Hematopoietic multipotent progenitor cell treated with erythropoietin and hydrocortisone succinate and interleukin-3 and kit ligand, for 4 days (in vitro differentiated cells): Measurements from ENCODE around the gene FBXW4.
"Not testable (repeated sequence)": the region's sequence is repeated elsewhere in the genome, so short reads cannot be mapped to it uniquely, and the experiment has no call there.

Experiments used
- DNase-seq: peaks from one replicate; pipeline ENCODE4 v3.0.0-alpha.2; 2015

Gene FBXW4

DNA sequence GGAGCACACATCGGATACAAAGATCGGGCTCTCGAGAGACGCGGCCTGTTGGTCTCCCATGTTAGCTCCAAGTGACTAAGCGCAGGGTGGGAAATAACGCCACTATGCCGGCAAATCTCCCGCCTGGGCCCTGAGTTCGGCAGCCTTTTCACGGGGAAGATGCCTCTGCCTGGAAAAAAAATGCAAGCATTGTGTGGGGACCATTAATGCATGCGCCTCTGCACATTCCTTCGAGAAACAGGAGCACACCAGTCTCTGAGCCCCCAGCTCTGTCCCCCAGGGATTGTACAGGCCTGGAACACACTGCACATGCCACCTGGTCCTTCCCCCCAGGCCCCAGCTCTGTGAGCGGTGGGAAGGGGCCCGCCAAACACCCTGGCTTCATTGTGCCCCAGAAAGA is 44.1 kb downstream of the FBXW4 start:
- DNase-seq = no peak

DNA sequence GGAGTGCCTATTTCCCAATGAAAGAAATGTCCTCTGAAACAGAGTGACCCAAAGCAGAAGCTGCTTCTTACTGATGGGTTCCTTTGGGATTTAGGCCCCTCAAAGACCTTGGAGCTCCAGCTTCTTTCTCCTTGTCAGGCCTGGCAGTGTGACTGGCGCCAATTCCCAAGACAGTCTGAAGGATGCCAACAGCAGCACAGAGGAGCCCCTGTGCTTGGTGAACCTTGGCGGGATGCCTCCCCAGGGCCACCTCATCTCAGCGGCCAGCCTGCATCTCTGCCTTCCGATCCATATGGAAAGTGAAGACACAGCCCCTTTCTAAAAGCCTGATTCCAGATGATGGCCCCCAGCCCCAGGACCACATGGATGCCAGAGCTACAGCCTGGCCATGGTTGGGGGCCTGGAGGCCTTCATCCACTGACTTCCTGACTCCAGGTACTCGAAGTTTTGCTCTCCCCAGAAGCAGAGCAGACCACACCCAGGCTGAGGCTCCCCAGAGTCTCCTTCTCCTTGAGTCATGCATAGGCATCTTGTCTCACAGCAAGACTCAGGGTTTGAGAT is 45.4 kb downstream of the FBXW4 start:
- DNase-seq = peak; percentile 5

DNA sequence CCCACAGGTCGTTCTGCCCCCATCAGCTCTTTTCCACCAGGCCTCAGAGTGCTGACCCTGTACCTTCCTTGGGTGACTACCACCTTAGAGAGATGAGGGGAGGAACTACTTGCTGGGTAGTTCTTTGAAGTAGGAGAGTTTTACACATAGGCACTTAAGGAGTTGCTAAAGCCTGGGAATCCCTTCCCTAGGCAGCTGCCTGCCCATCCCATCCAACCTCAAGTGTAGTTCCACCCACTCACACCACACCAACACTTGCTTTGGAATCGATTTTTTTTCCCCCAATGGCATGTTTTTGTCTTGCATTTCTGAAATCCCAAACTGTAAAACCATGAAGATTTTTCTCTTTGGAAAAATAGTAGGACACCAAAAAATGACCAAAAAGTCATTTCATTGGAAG is 47.7 kb downstream of the FBXW4 start:
- DNase-seq = no peak

DNA sequence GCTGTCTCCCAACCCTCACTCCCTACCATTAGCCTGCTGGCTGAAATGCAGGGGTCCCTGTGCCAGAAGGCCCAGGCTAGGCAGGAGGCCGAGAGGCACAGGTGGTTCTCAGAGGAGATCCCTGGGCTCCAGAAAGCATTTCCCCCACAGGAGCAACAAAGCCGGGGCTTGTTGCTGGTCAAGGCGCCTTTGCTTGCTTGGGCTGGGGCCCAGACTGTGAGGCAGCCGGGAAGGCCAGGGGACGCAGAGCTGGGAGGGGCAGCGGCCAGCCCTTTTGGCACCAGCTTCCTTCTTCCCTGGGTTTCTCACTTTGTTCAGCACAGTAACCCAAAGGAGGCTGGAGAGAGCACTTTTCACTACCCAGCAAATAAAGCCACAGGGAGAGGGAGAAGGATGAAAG is 48.6 kb downstream of the FBXW4 start:
- no peak for DNase-seq

DNA sequence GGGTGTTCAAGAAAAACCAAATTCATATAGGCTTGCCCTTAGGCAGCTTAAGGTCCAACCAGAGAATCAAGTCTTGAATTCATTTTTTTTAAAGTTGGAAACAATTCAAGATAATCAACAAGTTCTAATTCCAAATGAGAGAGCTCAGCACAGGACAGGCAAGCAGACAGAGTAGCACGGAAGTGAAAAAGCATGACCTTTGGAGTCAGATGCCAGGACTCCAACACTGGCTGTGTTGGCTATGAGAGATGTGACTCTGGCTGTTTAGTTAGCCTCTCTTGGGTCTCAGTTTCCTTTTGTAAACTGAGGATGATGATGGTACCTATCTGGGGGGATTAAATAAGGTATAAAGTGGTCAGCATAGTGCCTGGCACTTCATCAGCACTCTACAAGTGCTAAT is 49.3 kb downstream of the FBXW4 start:
- DNase-seq = no peak

DNA sequence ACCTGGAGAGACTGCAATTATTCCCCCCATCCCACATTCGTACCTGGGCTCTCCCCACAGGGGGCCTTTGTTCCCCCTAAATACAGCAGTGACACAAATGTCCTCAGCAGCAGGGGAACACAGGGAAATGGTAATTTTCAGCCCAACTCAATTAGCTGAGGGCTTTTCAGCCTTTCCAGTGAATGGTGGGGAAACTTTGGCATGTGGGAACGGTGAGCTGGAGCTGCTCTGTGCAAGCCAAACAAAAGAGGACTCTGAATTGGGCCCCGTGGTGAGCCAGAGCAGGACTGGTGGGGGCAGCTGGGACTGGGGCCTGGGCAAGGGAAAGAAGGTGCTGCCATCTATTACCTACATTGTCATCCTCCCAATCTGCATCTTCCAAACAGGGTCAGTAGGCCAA is 51.0 kb downstream of the FBXW4 start:
- DNase-seq = no peak

DNA sequence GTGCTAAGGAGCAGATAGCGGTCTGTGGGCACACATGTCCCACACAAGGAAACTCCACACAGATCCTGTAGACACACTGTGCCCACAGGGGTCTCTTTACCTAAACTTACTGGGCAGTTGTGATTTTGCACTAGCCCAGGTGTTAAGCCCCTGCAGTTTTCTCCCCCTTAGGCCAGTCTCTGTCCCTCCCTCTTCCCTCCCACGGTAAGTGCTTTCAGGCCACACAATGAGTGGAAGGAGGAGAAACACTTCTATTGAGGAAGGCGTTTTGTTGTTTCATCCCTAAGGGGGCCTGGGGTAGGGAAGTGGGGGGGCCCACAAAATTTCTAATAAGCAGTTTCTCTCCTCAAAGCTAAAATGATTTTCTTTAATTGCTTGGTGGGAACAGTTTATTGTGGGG is 51.4 kb downstream of the FBXW4 start:
- no peak for DNase-seq

DNA sequence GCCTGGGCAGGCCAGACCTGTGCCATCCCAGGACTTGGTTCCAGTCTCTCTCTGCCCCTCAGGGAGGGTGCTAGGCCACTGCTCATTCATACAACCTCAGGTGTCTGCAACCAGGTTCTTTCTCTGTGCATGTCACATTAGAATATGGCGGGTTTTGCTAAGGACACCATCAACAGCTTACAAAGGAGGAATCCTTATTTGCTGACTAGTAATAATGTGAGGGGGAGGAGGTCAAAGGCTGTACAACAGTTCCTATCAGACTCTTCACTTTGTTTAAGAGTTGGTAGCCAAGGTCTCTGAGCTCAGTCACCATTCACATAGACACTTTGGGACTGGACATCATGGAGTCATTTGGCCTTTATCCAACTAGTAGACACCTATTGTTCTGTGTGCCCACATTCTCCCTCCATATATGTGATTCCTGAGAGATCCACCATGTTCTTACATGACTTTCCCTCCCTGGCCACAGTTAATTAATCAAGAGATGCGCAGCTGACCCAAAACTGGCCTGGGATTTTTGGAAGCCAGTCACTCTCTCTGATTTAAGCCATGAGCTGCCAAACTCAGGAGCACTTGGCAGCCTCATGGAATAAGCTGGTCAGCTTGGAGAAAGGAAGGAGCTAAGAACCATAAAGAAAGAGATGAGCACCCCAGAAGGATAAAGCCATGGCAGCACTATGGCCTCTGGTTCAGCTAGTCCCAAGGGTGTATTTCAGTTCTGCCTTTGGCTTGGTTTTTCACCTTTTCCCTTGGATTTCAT is 55.6 kb downstream of the FBXW4 start:
- no peak for DNase-seq

DNA sequence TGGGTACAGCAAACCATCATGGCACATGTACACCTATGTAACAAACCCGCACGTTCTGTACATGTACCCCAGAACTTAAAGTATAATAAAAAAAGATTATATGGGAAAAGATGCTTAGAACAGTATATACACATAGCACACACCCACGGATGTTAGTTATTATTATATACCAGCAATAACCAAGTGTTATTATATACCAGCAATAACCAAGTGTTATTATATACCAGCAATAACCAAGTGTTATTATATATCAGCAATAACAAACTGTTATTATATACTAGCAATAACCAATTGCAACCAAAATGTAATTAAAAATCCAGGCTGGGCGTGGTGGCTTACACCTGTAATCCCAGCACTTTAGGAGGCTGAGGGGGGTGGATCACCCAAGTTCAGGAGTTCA is 61.5 kb downstream of the FBXW4 start:
- DNase-seq = not testable (repeated sequence)

DNA sequence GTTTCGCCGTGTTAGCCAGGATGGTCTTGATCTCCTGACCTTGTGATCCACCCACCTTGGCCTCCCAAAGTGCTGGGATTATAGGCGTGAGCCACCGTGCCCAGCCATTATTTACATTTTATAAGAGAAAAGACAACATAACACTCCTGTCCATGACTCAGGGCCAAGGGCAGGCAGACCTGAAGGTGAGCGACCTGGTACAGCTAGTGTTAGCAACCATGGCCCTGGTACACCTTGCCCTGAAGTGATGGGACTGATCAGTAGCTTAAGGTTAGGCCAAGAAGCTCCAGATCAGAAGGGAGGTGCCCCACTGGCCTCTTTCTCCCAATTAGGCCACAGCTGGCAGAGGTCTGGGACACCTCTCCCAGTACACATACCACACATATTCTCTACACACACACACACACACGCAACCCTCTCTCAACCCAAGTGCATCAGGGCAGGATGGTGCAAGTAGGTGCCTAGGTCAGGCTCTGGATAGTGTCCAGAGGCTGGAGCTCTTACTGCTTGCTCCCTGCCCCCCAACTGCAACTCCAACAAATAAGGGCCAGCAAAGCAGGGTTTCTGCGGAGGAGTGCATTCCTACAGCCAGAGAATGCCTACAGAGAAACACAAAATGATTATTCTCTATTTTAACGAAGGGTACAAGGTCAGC is 63.0 kb downstream of the FBXW4 start:
- DNase-seq = no peak

DNA sequence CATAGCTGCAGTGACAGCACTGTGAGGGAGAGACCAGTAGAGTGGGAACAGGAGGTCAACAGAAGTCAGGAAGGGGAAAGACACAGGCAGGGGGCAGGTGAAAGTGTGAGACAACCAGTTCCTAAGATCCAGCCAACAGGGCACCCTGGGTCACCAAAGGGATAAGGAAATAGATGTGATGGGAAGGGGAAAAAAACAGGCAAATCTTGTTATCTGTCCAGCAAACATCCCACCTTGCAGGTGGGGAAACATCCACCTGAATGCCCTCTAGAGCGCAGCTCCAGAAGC is 64.4 kb downstream of the FBXW4 start:
- DNase-seq = no peak

DNA sequence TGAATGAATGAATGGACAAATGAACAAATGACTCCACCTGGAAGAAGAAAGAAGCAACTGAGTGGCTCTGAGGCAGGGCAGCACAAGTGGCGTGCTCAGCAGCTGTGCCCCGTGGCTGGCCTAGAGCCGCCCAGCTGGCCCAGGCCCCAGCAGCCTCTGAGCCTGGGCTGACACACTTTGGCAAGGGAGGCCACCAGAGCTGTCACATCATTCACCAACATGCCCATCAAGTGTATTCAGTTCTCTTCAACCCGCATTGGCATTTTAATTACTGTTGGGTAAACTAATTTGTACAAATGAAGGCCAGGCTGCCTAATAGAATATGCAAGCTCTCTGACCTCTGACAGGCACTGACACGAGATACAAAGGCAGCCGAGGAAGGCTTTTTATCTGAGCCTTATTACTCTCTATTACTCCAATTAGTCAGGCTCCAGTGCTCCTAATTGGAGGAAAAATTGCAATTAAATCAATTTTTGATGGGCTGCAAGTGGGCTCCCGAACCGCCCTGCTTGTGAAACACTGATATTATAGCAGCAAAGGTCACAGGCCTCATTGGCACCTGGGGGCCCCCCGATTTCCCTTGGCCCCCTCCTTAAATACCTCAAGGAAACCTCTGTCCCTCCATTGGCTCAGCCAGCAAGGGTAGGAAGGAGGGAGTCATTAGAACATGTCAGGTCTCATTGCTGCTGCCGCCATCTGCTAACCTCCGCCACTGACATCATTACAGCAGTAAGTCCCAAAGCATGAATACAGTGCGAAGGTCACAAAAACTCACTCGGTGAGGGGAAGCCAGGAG is 64.9 kb downstream of the FBXW4 start:
- no peak for DNase-seq

DNA sequence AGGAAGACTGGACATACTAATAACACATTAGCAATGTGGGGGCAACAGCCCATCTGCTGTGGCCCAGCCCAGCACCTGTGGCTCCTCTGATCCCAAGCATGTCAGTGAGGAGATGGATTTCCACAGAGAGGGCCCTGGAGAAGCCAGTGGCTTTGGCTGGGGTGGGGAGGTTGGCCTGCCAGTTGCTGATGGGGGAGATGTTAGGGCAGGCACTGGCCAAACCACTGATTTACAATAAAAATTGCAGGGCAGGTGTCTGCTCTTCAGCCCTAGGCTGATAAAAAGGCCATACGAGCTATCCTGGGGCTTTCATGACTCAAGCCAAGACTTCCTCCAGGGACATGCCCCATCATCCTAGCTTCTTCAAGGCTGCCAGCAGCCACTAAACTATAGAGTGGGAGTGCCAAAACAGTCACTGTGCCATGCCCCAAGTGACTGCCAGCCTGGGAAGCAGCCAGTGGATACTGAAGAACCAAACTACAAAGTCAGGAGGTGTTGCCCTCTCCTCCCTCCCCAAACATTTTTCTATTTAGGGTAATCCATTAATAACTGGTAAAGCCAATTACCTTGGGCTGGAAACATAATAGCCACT is 69.1 kb downstream of the FBXW4 start:
- DNase-seq = no peak

DNA sequence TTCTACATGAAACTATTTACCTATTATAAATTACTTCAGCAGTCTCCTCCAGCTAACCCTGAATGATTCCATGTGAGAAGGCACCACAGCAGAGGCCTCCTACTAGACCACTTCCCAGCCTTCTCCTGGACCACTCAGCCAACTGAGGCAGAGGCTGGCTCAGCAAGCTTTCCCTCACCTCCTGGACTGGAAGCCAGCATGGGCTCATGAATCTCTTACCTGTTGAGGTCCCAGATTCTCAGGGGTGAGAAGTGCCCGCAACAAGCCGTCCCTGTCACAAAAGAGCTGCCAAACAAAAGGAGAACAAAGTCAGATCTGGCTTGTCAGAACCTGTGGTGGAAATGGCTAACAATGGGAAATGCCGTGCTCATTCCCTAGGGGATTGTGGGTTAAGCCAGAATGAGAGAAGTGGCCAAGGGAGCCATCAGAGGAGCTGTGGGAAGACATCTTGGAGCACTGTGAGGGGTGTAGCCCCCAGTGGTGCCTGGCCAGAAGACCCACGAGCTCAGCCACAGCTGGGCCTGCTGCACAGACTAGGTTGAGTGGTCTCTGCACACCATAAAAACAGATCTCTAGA is 70.4 kb downstream of the FBXW4 start:
- no peak for DNase-seq

DNA sequence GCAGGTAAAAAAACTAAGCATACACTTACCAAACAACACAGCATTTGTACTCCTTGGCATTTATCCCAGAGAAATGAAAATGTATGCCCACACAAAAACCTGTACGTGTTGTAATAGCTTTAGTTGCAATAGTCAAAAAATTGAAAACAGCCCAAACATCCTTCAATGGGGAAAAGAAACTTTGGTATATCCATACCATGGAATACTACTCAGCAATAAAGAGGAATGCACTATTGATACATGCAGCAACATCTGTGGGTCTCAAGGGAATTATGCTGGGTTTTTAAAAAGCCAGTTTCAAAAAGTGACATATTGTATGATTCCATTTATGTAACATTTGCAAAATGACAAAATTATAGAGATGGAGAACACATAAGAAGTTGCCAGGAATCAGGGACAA is 71.4 kb downstream of the FBXW4 start:
- DNase-seq = no peak

DNA sequence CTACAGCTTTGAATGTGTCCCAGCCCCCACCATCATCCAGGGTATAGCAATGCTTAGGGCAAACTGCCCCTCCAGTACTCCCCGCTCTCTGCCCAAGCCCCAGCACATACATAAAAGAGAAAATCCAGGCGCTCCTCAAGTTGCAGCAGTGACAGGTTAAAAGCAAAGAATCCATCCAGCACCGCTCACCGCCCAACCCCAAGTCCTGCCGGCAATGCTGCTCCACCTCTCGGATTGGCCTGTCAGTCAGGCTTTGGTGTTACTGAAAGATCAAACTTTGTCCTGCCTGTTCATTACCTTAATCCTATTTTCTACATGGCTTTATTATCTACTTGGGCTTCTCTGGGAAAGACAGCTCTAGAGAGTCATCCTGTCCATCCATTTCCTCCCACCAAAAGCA is 75.0 kb downstream of the FBXW4 start:
- no peak for DNase-seq

DNA sequence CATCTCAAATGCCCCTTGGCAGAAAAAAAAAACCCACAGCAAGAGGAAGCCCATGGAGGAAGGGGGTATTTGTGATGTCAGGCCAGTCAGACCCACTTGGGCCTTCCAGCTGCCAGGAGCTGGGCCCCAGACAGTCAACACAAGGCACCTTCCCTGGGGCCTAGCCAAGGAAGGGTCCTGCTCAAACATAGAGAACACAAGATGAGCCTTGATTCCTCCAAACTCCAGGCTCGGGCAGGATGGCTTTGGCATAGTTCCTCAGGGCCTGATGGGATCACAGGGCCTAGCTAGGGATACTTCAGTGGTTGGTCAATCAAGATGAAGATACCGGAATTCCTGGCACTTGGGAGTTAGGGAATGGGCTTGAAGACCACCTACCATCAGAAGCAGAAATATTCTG is 76.1 kb downstream of the FBXW4 start:
- no peak for DNase-seq

DNA sequence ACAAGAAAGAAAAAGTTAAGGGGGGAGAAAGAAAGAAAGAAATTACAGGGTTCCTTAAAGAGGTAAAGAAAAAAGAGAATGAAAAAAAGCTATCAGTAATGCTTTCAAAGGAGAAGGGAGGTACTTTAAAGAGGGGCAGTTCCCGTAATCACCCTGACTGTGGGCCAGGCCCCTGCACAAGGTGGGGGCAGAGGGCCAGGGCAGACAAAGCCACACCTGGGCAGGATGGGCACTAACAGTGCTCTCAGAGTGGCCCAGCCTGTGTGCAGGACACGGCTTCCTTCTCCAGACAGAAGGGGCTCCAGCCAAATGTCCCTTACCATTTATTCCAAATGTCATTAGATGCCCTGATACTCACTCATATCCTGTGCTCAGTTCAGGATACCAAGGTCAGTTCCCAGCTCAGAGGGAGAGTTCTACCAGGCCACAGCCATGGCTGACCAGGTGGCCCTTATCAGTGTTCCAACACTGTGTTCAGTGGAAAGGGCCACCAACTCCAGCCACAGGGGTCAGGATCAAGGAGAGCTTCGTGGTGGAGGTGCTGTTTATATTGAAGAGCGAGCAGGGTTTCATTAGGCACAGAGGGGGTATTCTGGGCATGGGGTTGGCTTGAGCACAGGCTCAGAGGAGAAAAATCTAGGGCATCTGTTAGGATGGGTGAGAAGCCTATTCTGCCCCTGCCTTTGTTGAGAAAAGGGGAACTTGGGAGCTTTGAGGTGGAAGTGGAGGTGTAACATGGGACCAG is 77.0 kb downstream of the FBXW4 start:
- no peak for DNase-seq

DNA sequence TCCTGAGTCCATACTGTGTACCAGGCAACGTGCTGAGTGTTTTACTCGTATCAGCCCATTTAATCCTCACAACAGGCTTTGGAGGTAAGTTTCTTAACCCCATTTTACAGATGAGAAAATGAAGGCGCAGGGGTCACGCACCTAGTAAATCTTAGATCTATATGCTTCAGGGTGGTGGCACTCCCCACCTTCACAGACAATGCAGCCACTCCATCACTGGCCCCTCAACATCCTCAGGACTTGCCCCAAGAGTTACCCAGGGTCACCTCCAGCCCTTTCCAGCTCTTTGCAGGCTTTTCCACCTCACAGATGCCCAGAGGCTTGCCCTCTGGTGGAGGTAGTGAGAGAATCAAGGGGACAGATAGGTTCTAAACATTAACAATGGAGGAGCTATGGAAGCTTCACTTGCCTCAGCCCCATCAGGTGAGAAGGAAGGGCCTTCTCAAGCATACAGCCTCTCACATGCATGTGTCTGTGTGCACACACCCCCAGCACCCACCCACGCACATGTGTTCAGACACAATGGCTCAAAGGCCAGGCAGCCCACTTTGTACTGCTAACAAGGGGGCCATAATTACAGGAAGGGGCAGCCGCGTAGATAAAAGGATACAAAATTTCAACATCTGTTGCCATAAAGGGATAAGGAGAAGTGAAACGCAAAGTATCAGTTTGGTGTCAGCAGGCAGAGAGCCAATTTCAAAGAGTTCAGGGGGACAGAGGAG is 77.7 kb downstream of the FBXW4 start:
- DNase-seq = peak; percentile 43

DNA sequence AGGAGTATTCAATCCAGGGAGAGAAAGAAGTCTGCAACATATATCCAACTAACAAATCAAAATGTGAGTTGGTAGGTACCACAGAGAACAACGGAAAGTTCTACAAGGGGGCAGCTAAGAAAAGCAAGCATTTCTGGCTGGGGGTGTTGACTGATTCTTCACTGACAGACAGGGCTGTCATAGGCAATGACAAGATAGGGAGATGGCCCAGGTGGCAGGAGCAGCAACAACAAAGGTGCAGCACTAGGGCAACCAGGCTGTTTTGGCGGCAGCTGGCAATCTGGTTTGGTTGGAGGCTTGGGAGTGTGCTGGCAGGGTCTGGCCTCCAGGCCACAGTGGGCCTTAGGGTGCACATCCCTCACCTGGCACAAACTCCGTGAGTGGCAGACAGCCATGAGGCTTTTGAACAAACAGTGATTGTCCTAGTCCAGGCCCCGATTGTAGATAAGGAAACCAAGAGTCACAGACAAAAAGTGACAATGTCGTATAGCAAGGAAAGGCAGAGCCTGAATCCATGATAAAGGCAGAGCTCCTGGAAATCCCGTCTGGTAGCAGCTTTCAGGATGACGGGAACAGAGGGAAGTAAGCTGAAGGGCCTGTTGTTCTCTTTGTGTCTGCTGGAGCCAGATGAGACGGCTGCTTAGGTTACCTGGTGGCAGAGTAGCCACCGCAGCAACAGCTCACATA is 78.4 kb downstream of the FBXW4 start:
- DNase-seq = no peak

DNA sequence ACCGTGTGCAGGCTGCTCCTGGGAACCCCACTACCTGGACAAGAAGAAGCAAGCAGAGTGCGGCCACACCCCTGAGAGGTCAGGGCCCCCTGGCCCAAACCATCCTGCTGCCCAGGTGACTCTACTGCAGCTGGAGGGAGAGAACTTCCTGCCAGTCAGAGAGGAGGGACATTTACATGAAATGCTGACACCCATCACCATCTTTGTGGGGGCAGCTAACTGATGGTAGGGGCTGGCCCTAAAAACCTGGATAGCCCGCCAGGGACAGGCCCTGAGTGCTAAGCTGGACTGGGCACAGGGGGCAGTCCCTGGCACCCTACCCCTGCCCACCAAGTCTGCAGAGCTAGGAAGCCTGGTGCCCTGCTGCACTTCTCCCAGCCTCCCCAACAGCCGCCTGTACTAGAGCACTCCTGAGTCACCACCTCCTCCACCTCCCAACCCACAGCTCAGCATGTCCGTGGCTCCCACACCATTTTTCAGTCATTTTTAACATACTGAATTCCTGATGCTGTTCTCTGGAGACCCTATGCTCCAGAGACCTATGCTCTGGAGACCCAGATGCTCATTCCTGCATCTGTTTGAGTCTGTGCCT is 79.3 kb downstream of the FBXW4 start:
- DNase-seq = no peak
